H1 (cell line): ENCODE data around the gene CRY1. TPM values are rescaled to one million over a fixed set of nuclear protein-coding genes. Genes with fewer than 3 reads are reported as not detected.
A peak's percentile ranks its signal among the peaks of the same experiment; 100 is the strongest.

Experiments used
- CTCF ChIA-PET: fragments of 300-600 bp; sonication (Branson Sonifier 250); formaldehyde crosslinking; loops from one replicate; lab custom pipeline; 2021; ENCODE audit not compliant: partially characterized antibody; lab: Charles Lee
- POLR2A ChIA-PET: fragments of 300-600 bp; sonication (Branson Sonifier 250); formaldehyde crosslinking; loops from one replicate; lab custom pipeline; 2021; ENCODE audit warnings: inconsistent platforms; ENCODE audit not compliant: partially characterized antibody; lab: Charles Lee
- DNase-seq, 2 experiments: peaks; one replicate each; pipeline versions ENCODE4 v3.0.0 to v3.0.0-alpha.2; 2010 to 2022; ENCODE audit warnings: low spot score in 2 of 2, low read depth in 1 of 2, mixed read lengths in 1 of 2
- FAIRE-seq: peaks from 2 replicates; lab custom pipeline; 2011; peaks lifted over from hg19 to GRCh38; lab: Jason Lieb, UNC
- H2AFZ ChIP-seq: 2 replicates; pipeline ENCODE4 v1.8.1; 2012; ENCODE audit warnings: low read length, inconsistent platforms
- H2AK5ac ChIP-seq: 2 replicates; pipeline ENCODE4 v1.6.1; 2013; ENCODE audit warnings: low read depth, low read length
- H2BK120ac ChIP-seq: replicated peaks from 2 replicates; pipeline ENCODE3; 2013; ENCODE audit warnings: low read depth, low read length, inconsistent platforms
- H2BK12ac ChIP-seq: 2 replicates; pipeline ENCODE4 v1.6.1; 2013; ENCODE audit warnings: low read depth, low read length
- H2BK15ac ChIP-seq: 2 replicates; pipeline ENCODE4 v1.6.1; 2013; ENCODE audit warnings: low read length
- H2BK20ac ChIP-seq: 2 replicates; pipeline ENCODE4 v1.6.1; 2013; ENCODE audit warnings: low read length
- H2BK5ac ChIP-seq: 2 replicates; pipeline ENCODE4 v1.6.1; 2013; ENCODE audit warnings: low read depth, low read length
- H3K14ac ChIP-seq: 2 replicates; pipeline ENCODE4 v1.6.1; 2013; ENCODE audit warnings: inconsistent platforms; ENCODE audit not compliant: insufficient read length
- H3K18ac ChIP-seq: 2 replicates; pipeline ENCODE4 v1.6.1; 2013; ENCODE audit warnings: low read length; ENCODE audit errors: extremely low read depth
- H3K23ac ChIP-seq: 2 replicates; pipeline ENCODE4 v1.6.1; 2013; ENCODE audit warnings: inconsistent platforms; ENCODE audit not compliant: insufficient read length
- H3K23me2 ChIP-seq: 2 replicates; pipeline ENCODE4 v1.6.1; 2013; ENCODE audit warnings: low read depth, low read length
- H3K27ac ChIP-seq: 2 replicates; pipeline ENCODE4 v1.6.1; 2011; ENCODE audit warnings: low read depth, low read length, inconsistent platforms
- H3K27me3 ChIP-seq, 4 experiments: replicated peaks in 1 of 4; 1 replicate in 1 of 4; 2 replicates in 3 of 4; pipeline versions ENCODE4 v1.6.1 to v1.8.1; 2011 to 2013; ENCODE audit warnings: low read length in 3 of 4, mild to moderate bottlenecking in 3 of 4, inconsistent platforms in 2 of 4, mixed read lengths in 2 of 4, moderate library complexity in 1 of 4; ENCODE audit not compliant: control insufficient read depth in 3 of 4, insufficient read depth in 3 of 4; ENCODE audit errors: extremely low read depth in 1 of 4
- H3K36me3 ChIP-seq, 4 experiments: 2 replicates each; pipeline versions ENCODE4 v1.6.1 to v1.8.1; 2011 to 2013; ENCODE audit warnings: mild to moderate bottlenecking in 4 of 4, low read length in 3 of 4, moderate library complexity in 2 of 4, control low read depth in 1 of 4, inconsistent platforms in 1 of 4; ENCODE audit not compliant: insufficient read depth in 4 of 4, control insufficient read depth in 2 of 4
- H3K4ac ChIP-seq: replicated peaks from 2 replicates; pipeline ENCODE3; 2013; ENCODE audit warnings: low read length, low read depth, mixed read lengths, inconsistent platforms; ENCODE audit not compliant: insufficient read length
- H3K4me1 ChIP-seq, 4 experiments: replicated peaks in 1 of 4; 1 replicate in 1 of 4; 2 replicates in 3 of 4; pipeline versions ENCODE4 v1.6.1 to v1.8.1; 2011 to 2013; ENCODE audit warnings: low read length in 3 of 4, inconsistent platforms in 2 of 4, mixed read lengths in 1 of 4; ENCODE audit not compliant: insufficient read depth in 4 of 4, control insufficient read depth in 3 of 4
- H3K4me2 ChIP-seq, 2 experiments: 2 replicates each; pipeline versions ENCODE4 v1.6.1 to v1.8.1; 2011 to 2013; ENCODE audit warnings: low read depth in 2 of 2, low read length in 2 of 2, control low read depth in 1 of 2, inconsistent platforms in 1 of 2, mild to moderate bottlenecking in 1 of 2; ENCODE audit not compliant: insufficient read depth in 1 of 2
- H3K4me3 ChIP-seq, 4 experiments: fragments of 200-600, 300-600 bp in 1 of 4; sonication (generic), shearing (Covaris generic), sonication (Bioruptor Twin) in 1 of 4; 2 replicates each; pipeline versions ENCODE4 v1.5.1 to v1.8.1; 2011 to 2016; ENCODE audit warnings: low read length in 4 of 4, low read depth in 3 of 4, control low read depth in 2 of 4, inconsistent platforms in 2 of 4, mild to moderate bottlenecking in 2 of 4, mixed read lengths in 1 of 4, moderate library complexity in 1 of 4; ENCODE audit not compliant: insufficient read depth in 2 of 4; ENCODE audit errors: extremely low read depth in 1 of 4
- H3K56ac ChIP-seq: replicated peaks from 2 replicates; pipeline ENCODE3; 2013; ENCODE audit warnings: low read depth, mild to moderate bottlenecking, mixed read lengths, low read length, inconsistent platforms; ENCODE audit not compliant: insufficient read length
- H3K79me1 ChIP-seq: 2 replicates; pipeline ENCODE4 v1.6.1; 2013; ENCODE audit warnings: low read depth, low read length, control low read depth
- H3K79me2 ChIP-seq, 2 experiments: 2 replicates each; pipeline versions ENCODE4 v1.6.1 to v1.8.1; 2012 to 2013; ENCODE audit warnings: low read length in 2 of 2, mild to moderate bottlenecking in 2 of 2, inconsistent platforms in 1 of 2; ENCODE audit not compliant: insufficient read depth in 2 of 2, control insufficient read depth in 1 of 2
- H3K9ac ChIP-seq, 4 experiments: replicated peaks in 1 of 4; 1 replicate in 1 of 4; 2 replicates in 3 of 4; pipeline versions ENCODE4 v1.6.1 to v1.8.1; 2011 to 2013; ENCODE audit warnings: low read depth in 3 of 4, low read length in 3 of 4, control low read depth in 2 of 4, mild to moderate bottlenecking in 2 of 4, moderate library complexity in 2 of 4, inconsistent platforms in 1 of 4; ENCODE audit errors: extremely low read depth in 1 of 4
- H3K9me3 ChIP-seq, 2 experiments: 2 replicates each; pipeline versions ENCODE4 v1.6.1 to v1.8.1; 2012 to 2013; ENCODE audit warnings: mild to moderate bottlenecking in 2 of 2, moderate library complexity in 2 of 2, control low read depth in 1 of 2, inconsistent platforms in 1 of 2, low read depth in 1 of 2, low read length in 1 of 2, mixed read lengths in 1 of 2; ENCODE audit not compliant: insufficient read depth in 2 of 2
- H4K20me1 ChIP-seq, 2 experiments: replicated peaks in 1 of 2; 2 replicates each; pipeline versions ENCODE3 to v1.8.1; 2011 to 2013; ENCODE audit warnings: inconsistent platforms in 2 of 2, low read length in 2 of 2, mild to moderate bottlenecking in 1 of 2; ENCODE audit not compliant: insufficient read depth in 2 of 2, control insufficient read depth in 1 of 2
- H4K5ac ChIP-seq: 2 replicates; pipeline ENCODE4 v1.6.1; 2013; ENCODE audit warnings: low read length, low read depth, mixed read lengths, inconsistent platforms; ENCODE audit not compliant: insufficient read length
- H4K8ac ChIP-seq: 2 replicates; pipeline ENCODE4 v1.8.0; 2013; ENCODE audit warnings: mild to moderate bottlenecking, moderate library complexity, low read length, inconsistent platforms; ENCODE audit not compliant: insufficient read depth; ENCODE audit errors: extremely low read depth
- H4K91ac ChIP-seq: replicated peaks from 2 replicates; pipeline ENCODE3; 2013; ENCODE audit warnings: low read length, mixed read lengths, inconsistent platforms; ENCODE audit not compliant: insufficient read length
- CBX5 ChIP-seq: fragments of 300-800, 300-1000 bp; sonication (generic); IDR thresholded peaks from 2 replicates; pipeline ENCODE4 v1.7.1; 2016; ENCODE audit warnings: antibody characterized with exemption, low read length, low read depth
- CHD1 ChIP-seq: IDR thresholded peaks from 2 replicates; pipeline ENCODE4 v1.6.1; 2012; ENCODE audit warnings: low read depth, low read length, improper control_type of control experiment
- EP300 ChIP-seq, 2 experiments: IDR thresholded peaks; 1 replicate in 1 of 2; 2 replicates in 1 of 2; pipeline ENCODE4 v1.6.1; 2011 to 2012; ENCODE audit warnings: low read depth in 2 of 2, low read length in 2 of 2, mild to moderate bottlenecking in 2 of 2, borderline replicate concordance in 1 of 2, inconsistent platforms in 1 of 2, moderate library complexity in 1 of 2
- HDAC6 ChIP-seq: IDR thresholded peaks from one replicate; pipeline ENCODE4 v1.7.1; 2012; ENCODE audit warnings: low read depth, mild to moderate bottlenecking, inconsistent platforms, low read length, moderate library complexity
- RXRA ChIP-seq: IDR thresholded peaks from 2 replicates; pipeline ENCODE4 v1.6.1; 2011; ENCODE audit warnings: low read depth, mild to moderate bottlenecking, low read length, moderate library complexity; ENCODE audit not compliant: insufficient read depth
- SAP30 ChIP-seq: fragments of 300-600 bp; sonication (generic); IDR thresholded peaks from 2 replicates; pipeline ENCODE4 v1.7.1; 2012; ENCODE audit warnings: low read length, moderate library complexity, mild to moderate bottlenecking, inconsistent platforms; ENCODE audit not compliant: insufficient read depth, insufficient replicate concordance
- SIRT6 ChIP-seq: IDR thresholded peaks from one replicate; pipeline ENCODE4 v1.7.1; 2012; ENCODE audit warnings: low read length, inconsistent platforms
- SIX5 ChIP-seq: IDR thresholded peaks from 2 replicates; pipeline ENCODE4 v1.6.1; 2011; ENCODE audit warnings: mild to moderate bottlenecking, low read depth, low read length
- SRF ChIP-seq: IDR thresholded peaks from 2 replicates; pipeline ENCODE4 v1.6.1; 2011; ENCODE audit warnings: mild to moderate bottlenecking, low read depth, low read length, moderate library complexity
- TAF1 ChIP-seq: IDR thresholded peaks from 2 replicates; pipeline ENCODE4 v1.6.1; 2011; ENCODE audit warnings: mild to moderate bottlenecking, low read depth, low read length
- TEAD4 ChIP-seq: IDR thresholded peaks from 2 replicates; pipeline ENCODE4 v1.6.1; 2012; ENCODE audit warnings: low read depth, low read length, inconsistent platforms, mixed read lengths
- ZNF274 ChIP-seq: IDR thresholded peaks from 2 replicates; pipeline ENCODE4 v1.7.0; 2012; ENCODE audit warnings: low read length, borderline replicate concordance; ENCODE audit errors: extremely low read depth
- WGBS, 2 experiments: shearing (Covaris generic) in 1 of 2; methylation state at CpG; one replicate each; pipeline versions ENCODE4 v1.1.6 to v1.1.7; 2013 to 2015; ENCODE audit warnings: low lambda C conversion rate in 2 of 2, mixed read lengths in 2 of 2, inconsistent platforms in 1 of 2, low coverage in 1 of 2, missing lambda C conversion rate in 1 of 2; ENCODE audit not compliant: insufficient replicate concordance in 2 of 2, insufficient coverage in 1 of 2, insufficient read length in 1 of 2; ENCODE audit errors: extremely low coverage in 1 of 2, missing lambda C conversion rate in 1 of 2; 5-methylcytosine and 5-hydroxymethylcytosine counted together
- polyA plus RNA-seq, 7 experiments: library from polyadenylated mRNA; depleted of rRNA in 3 of 7; stranded (reverse) in 5 of 7; unstranded in 2 of 7; fragments of >200 nt in 5 of 7; fragments of 200-250 nt in 2 of 7; gene quantifications; 1 replicate in 5 of 7; 2 replicates in 1 of 7; 4 replicates in 1 of 7; pipeline versions ENCODE4 v1.2.1 to v1.2.3, GENCODE V29; 2011 to 2013; ENCODE audit warnings: missing spikeins in 2 of 7, mixed read lengths in 2 of 7
- total RNA-seq: library from RNA; stranded (reverse); fragmentation: NEBNext Ultra II Directional; extraction: Animal tissue kit (Norgen Biotek cat#: 25700); gene quantifications from 2 replicates; pipeline ENCODE4 v1.2.1, GENCODE V29; 2021
- TF ChIP-seq, protein P1 (sequence below): IDR thresholded peaks from 2 replicates; pipeline ENCODE4 v1.6.1; 2012; ENCODE audit warnings: low read length, inconsistent platforms

Gene CRY1
- total and polyA plus RNA-seq, 2 of the 8 experiments (the other 6 are each of a cell fraction or from before 2014, with no cell fraction given) = 13.6 to 25.1 TPM

DNA sequence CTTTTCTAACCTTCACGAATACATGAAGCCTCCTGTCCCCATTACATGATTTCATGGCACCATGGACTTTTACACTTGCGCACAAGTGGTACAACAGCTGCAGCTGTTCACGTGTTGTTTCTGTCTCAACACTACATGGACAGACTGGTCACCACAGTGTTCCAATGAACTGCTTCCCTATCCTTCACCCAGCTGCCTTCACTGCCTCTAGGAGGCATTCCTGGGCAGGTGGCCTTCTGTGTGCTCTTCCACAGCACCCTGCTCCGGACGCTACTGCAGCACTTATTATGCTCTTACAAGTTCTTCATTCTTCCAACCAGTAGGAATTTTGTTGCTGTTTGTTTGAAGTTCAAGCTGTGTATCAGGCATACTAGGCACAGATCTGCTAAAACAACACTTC is 107.9 kb downstream of the CRY1 start:
- POLR2A ChIA-PET = no interaction called here
- TF ChIP-seq TEAD4 (no peak), SAP30 (no peak), HDAC6 (no peak), ZNF274 (no peak), CBX5 (no peak), SIX5 (no peak), SIRT6 (no peak), EP300 (IDR thresholded peaks at IDR 0.05; ENCODE audit: borderline replicate concordance in 1 of 2, low read depth in 2 of 2, low read length in 2 of 2) (no peak), CHD1 (no peak), TAF1 (no peak), SRF (no peak), RXRA (no peak)
- TF ChIP-seq, protein P1, sequence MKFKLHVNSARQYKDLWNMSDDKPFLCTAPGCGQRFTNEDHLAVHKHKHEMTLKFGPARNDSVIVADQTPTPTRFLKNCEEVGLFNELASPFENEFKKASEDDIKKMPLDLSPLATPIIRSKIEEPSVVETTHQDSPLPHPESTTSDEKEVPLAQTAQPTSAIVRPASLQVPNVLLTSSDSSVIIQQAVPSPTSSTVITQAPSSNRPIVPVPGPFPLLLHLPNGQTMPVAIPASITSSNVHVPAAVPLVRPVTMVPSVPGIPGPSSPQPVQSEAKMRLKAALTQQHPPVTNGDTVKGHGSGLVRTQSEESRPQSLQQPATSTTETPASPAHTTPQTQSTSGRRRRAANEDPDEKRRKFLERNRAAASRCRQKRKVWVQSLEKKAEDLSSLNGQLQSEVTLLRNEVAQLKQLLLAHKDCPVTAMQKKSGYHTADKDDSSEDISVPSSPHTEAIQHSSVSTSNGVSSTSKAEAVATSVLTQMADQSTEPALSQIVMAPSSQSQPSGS = no peak

More for the DNA sequence above, 107.9 kb downstream of the CRY1 start:
- Histone ChIP-seq H3K23me2 (peaks cover 4% of the 10 kb centered on the region; the same call in 1 of the 2 replicates), H3K9me3 (no peaks in the 10 kb centered on the region), H3K27ac (no peak overlapping the region), H3K23ac (no peak overlapping the region), H2BK20ac (no peak overlapping the region), H3K79me1 (no peaks in the 10 kb centered on the region), H3K4ac (no peak overlapping the region), H2BK12ac (no peak overlapping the region), H4K8ac (no peak overlapping the region), H2BK5ac (no peak overlapping the region), H3K14ac (no peak overlapping the region), H3K4me2 (peak overlapping the region in 1 of 2 experiments; percentile 65; a peak in 1 of 4 replicates), H3K27me3 (no peaks in the 10 kb centered on the region; a peak in 1 of 7 replicates), H4K5ac (no peak overlapping the region), H3K79me2 (no peaks in the 10 kb centered on the region), H3K56ac (no peak overlapping the region), H2AFZ (no peak overlapping the region), H2BK120ac (no peak overlapping the region), H3K4me3 (no peak overlapping the region), H4K91ac (no peak overlapping the region), H3K4me1 (peaks cover 2 to 10% (median 6%) of the 10 kb centered on the region in 4 experiments), H3K9ac (no peak overlapping the region), H4K20me1 (no peaks in the 10 kb centered on the region), H3K36me3 (peaks cover 0 to 4% (median 0%) of the 10 kb centered on the region in 4 experiments; a peak in 2 of 8 replicates), H2BK15ac (no peak overlapping the region), H3K18ac (no peak overlapping the region), H2AK5ac (no peak overlapping the region)
- DNase-seq (no peak), FAIRE-seq (no peak)
- WGBS, 2 experiments = 83% methylated on average over 5 of the region's 5 CpGs; no CpG with 5 or more reads in 1 of the 2 experiments
- CTCF ChIA-PET = interaction anchor here (1.0 to 1.2 kb wide), 2 partner anchors 67 to 119 kb away, joined by 3 to 5 read pairs; no protein-coding TSS in a partner anchor
